Panc1 (cell line): ENCODE measurements around the gene INSYN2B.

Source experiments
- CTCF ChIP-seq: fragments of 450-650 bp; IDR thresholded peaks from 2 replicates; pipeline ENCODE4 v1.5.1; 2017; ENCODE audit warnings: mild to moderate bottlenecking
- REST ChIP-seq, 2 experiments: IDR thresholded peaks; 2 replicates each; pipeline ENCODE4 v1.6.1; 2011 to 2012; ENCODE audit warnings: low read depth in 2 of 2, control low read depth in 1 of 2, low read length in 1 of 2, mild to moderate bottlenecking in 1 of 2, moderate library complexity in 1 of 2; ENCODE audit not compliant: insufficient read depth in 1 of 2
- SIN3A ChIP-seq: IDR thresholded peaks from 2 replicates; pipeline ENCODE4 v1.6.1; 2012; ENCODE audit warnings: low read depth, mild to moderate bottlenecking, low read length, moderate library complexity, borderline replicate concordance; ENCODE audit not compliant: insufficient read depth

GRCh38 chr5:169873642-169874041, 106.7 kb downstream of the INSYN2B start:
- no peak for TF ChIP-seq CTCF
- no peak for TF ChIP-seq REST (IDR thresholded peaks at IDR 0.05; ENCODE audit: insufficient read depth in 1 of 2, low read depth in 2 of 2, low read length in 1 of 2)
- no peak for TF ChIP-seq SIN3A
